LoVo (cell line): ENCODE data around the gene G6PC1.
"Not testable (repeated sequence)": the region's sequence is repeated elsewhere in the genome, so short reads cannot be mapped to it uniquely, and the experiment has no call there.

Experiments used
- DNase-seq: peaks from one replicate; pipeline ENCODE4 v3.0.0-alpha.2; 2016; ENCODE audit warnings: low spot score

G6PC1 gene

GRCh38 chr17:42873932-42874695, 26.5 kb upstream of the G6PC1 start:
- not testable (repeated sequence) for DNase-seq

GRCh38 chr17:42877037-42877436, 23.6 kb upstream of the G6PC1 start:
- DNase-seq = no peak

GRCh38 chr17:42878123-42878880, 22.3 kb upstream of the G6PC1 start:
- peak; percentile 23 for DNase-seq

- DNase-seq = no peak
Observed at GRCh38 chr17:42878924-42879595, 21.5 kb upstream of the G6PC1 start.

GRCh38 chr17:42879596-42879985, 21.0 kb upstream of the G6PC1 start:
- DNase-seq = no peak

GRCh38 chr17:42880776-42881310, 19.8 kb upstream of the G6PC1 start:
- no peak for DNase-seq

GRCh38 chr17:42881706-42882105, 18.9 kb upstream of the G6PC1 start:
- DNase-seq = not testable (repeated sequence)

GRCh38 chr17:42882166-42882565, 18.4 kb upstream of the G6PC1 start:
- no peak for DNase-seq

GRCh38 chr17:42883802-42884558, 16.6 kb upstream of the G6PC1 start:
- no peak for DNase-seq

GRCh38 chr17:42885806-42886205, 14.8 kb upstream of the G6PC1 start:
- DNase-seq = not testable (repeated sequence)

GRCh38 chr17:42886283-42887176, 14.1 kb upstream of the G6PC1 start:
- DNase-seq = no peak

- DNase-seq = no peak
Observed at GRCh38 chr17:42889809-42890208, 10.8 kb upstream of the G6PC1 start.

GRCh38 chr17:42891539-42892152, 9.0 kb upstream of the G6PC1 start:
- DNase-seq = no peak

- no peak for DNase-seq
Observed at GRCh38 chr17:42893359-42893758, 7.2 kb upstream of the G6PC1 start.

- DNase-seq = no peak
Observed at GRCh38 chr17:42894283-42895184, 6.1 kb upstream of the G6PC1 start.

- peak; percentile 19 for DNase-seq
Observed at GRCh38 chr17:42895185-42895555, 5.4 kb upstream of the G6PC1 start.

- no peak for DNase-seq
Observed at GRCh38 chr17:42898147-42898811, 2.3 kb upstream of the G6PC1 start.

GRCh38 chr17:42899981-42900380, 618 bp upstream of the G6PC1 start:
- DNase-seq = not testable (repeated sequence)
